HepG2 (cell line): ENCODE data around the gene CPLX1. TPM values are rescaled to one million over a fixed set of nuclear protein-coding genes. Genes with fewer than 3 reads are reported as not detected.

Experiments
- AGO1 ChIP-seq: fragments of 200-400 bp; formaldehyde crosslinking; IDR thresholded peaks from 2 replicates; pipeline ENCODE4 v1.6.1; 2017; ENCODE audit warnings: mild to moderate bottlenecking, low read depth, low read length, moderate library complexity; ENCODE audit not compliant: poor library complexity, severe bottlenecking
- DNMT3B ChIP-seq: conservative IDR thresholded peaks from 2 replicates; pipeline ENCODE4 v1.6.1; 2016; ENCODE audit warnings: missing biosample characterization, control low read depth
- GRHL1 ChIP-seq: sonication (generic); formaldehyde crosslinking; conservative IDR thresholded peaks from 2 replicates; pipeline ENCODE4 v1.8.0; 2022; ENCODE audit warnings: missing genetic modification reagents
- MTF2 ChIP-seq: sonication (generic); formaldehyde crosslinking; IDR thresholded peaks from 2 replicates; pipeline ENCODE4 v1.5.0; 2020; ENCODE audit warnings: missing genetic modification reagents, borderline replicate concordance
- MYC ChIP-seq: sonication (generic); formaldehyde crosslinking; IDR thresholded peaks from 2 replicates; pipeline ENCODE4 v1.9.0; 2021; ENCODE audit warnings: missing genetic modification reagents, borderline replicate concordance
- NFE2L2 ChIP-seq: fragments of 150-350 bp; IDR thresholded peaks from 2 replicates; pipeline ENCODE4 v1.6.1; 2014; ENCODE audit warnings: low read length
- NFYC ChIP-seq: IDR thresholded peaks from 2 replicates; pipeline ENCODE4 v1.6.1; 2016; ENCODE audit warnings: missing genetic modification reagents, missing compliant biosample characterization
- POLR2G ChIP-seq: fragments of 200-400 bp; formaldehyde crosslinking; IDR thresholded peaks from 2 replicates; pipeline ENCODE4 v1.6.1; 2018; ENCODE audit warnings: mild to moderate bottlenecking, low read depth, low read length, moderate library complexity
- RFXANK ChIP-seq: IDR thresholded peaks from 2 replicates; pipeline ENCODE4 v1.6.1; 2016
- SIN3A ChIP-seq: IDR thresholded peaks from 2 replicates; pipeline ENCODE4 v1.6.1; 2011; ENCODE audit warnings: low read depth, mild to moderate bottlenecking, control low read depth, low read length, borderline replicate concordance
- SRSF4 ChIP-seq: fragments of 200-400 bp; formaldehyde crosslinking; IDR thresholded peaks from one replicate; pipeline ENCODE4 v1.6.1; 2018; ENCODE audit warnings: mild to moderate bottlenecking, low read depth, low read length, moderate library complexity; ENCODE audit not compliant: poor library complexity, severe bottlenecking
- TBL1XR1 ChIP-seq: fragments of 150-350 bp; IDR thresholded peaks from 2 replicates; pipeline ENCODE4 v1.6.1; 2014; ENCODE audit warnings: borderline replicate concordance, low read length; ENCODE audit not compliant: partially characterized antibody
- ZBTB14 ChIP-seq: sonication (generic); formaldehyde crosslinking; IDR thresholded peaks from 2 replicates; pipeline ENCODE4 v1.4.0; 2020; ENCODE audit warnings: missing genetic modification reagents
- ZBTB44 ChIP-seq: sonication (generic); formaldehyde crosslinking; IDR thresholded peaks from 2 replicates; pipeline ENCODE4 v1.4.0; 2020; ENCODE audit warnings: missing genetic modification reagents
- ZNF441 ChIP-seq: sonication (generic); formaldehyde crosslinking; IDR thresholded peaks from 2 replicates; pipeline ENCODE4 v1.7.0; 2021; ENCODE audit warnings: missing genetic modification reagents, borderline replicate concordance
- ZNF660 ChIP-seq: sonication (generic); formaldehyde crosslinking; IDR thresholded peaks from 2 replicates; pipeline ENCODE4 v1.5.1; 2020; ENCODE audit warnings: mild to moderate bottlenecking, low read depth, missing genetic modification reagents, borderline replicate concordance
- ZNF776 ChIP-seq: sonication (generic); formaldehyde crosslinking; IDR thresholded peaks from 2 replicates; pipeline ENCODE4 v1.4.0; 2020; ENCODE audit warnings: mild to moderate bottlenecking, missing genetic modification reagents
- ZSCAN21 ChIP-seq: sonication (generic); formaldehyde crosslinking; IDR thresholded peaks from 2 replicates; pipeline ENCODE4 v1.8.0; 2022; ENCODE audit warnings: mild to moderate bottlenecking, missing genetic modification reagents, moderate library complexity, borderline replicate concordance
- polyA plus RNA-seq, 8 experiments: library from polyadenylated mRNA; depleted of rRNA in 3 of 8; stranded (reverse) in 7 of 8; unstranded in 1 of 8; fragments of >200 nt; fragmentation: Illumina TruSeq in 4 of 8; extraction: Trizol in 4 of 8; gene quantifications; 2 replicates each; pipeline versions ENCODE4 v1.2.1 to v1.2.3, GENCODE V29; 2011 to 2016; ENCODE audit warnings: low read depth in 4 of 8, missing spikeins in 1 of 8, mixed read lengths in 1 of 8; ENCODE audit not compliant: insufficient read depth in 1 of 8
- total RNA-seq, 5 experiments: library from RNA; depleted of rRNA; stranded (reverse); fragments of >200 nt; fragmentation: Illumina TruSeq; extraction: Trizol; gene quantifications; 2 replicates each; pipeline ENCODE4 v1.2.3, GENCODE V29; 2016; ENCODE audit warnings: low read depth in 1 of 5

CPLX1 gene
- total and polyA plus RNA-seq, 2 of the 13 experiments (the other 11 are each of a cell fraction or from before 2014, with no cell fraction given): 0.18 TPM

GRCh38 chr4:781493-782216 lies 44.3 kb downstream of the CPLX1 start (continued):
- TF ChIP-seq ZBTB44 (CRISPR knock-in tag) (no peak), AGO1 (peak; percentile 14), ZBTB14 (CRISPR knock-in tag) (peak; percentile 14; the same call in 1 of the 2 replicates), MYC (CRISPR knock-in tag) (peak; percentile 42; the same call in 1 of the 2 replicates), NFE2L2 (no peak), DNMT3B (no peak), GRHL1 (CRISPR knock-in tag) (no peak), TBL1XR1 (no peak), NFYC (CRISPR knock-in tag) (peak; percentile 99), POLR2G (peak; percentile 92), ZNF441 (CRISPR knock-in tag) (no peak; the same call in 1 of the 2 replicates), ZNF660 (CRISPR knock-in tag) (no peak), MTF2 (CRISPR knock-in tag) (peak; percentile 19; the same call in 1 of the 2 replicates), SRSF4 (no peak), RFXANK (CRISPR knock-in tag) (peak; percentile 94), SIN3A (no peak), ZSCAN21 (CRISPR knock-in tag) (peak; percentile 21; the same call in 1 of the 2 replicates), ZNF776 (CRISPR knock-in tag) (no peak; the same call in 1 of the 2 replicates)
